Dermis blood vessel endothelial cell (primary cell): Measurements from ENCODE around the gene TBC1D13. TPM values are rescaled to one million over a fixed set of nuclear protein-coding genes. Genes with fewer than 3 reads are reported as not detected.
"Not testable (repeated sequence)": the region's sequence is repeated elsewhere in the genome, so short reads cannot be mapped to it uniquely, and the experiment has no call there.

Experiments used
- DNase-seq: peaks from one replicate; pipeline ENCODE4 v3.0.0; 2010
- total RNA-seq: library from RNA; depleted of rRNA; stranded (reverse); fragments of >200 nt; gene quantifications from 2 replicates; pipeline ENCODE4 v1.2.3, GENCODE V29; 2014

TBC1D13 gene, protein sequence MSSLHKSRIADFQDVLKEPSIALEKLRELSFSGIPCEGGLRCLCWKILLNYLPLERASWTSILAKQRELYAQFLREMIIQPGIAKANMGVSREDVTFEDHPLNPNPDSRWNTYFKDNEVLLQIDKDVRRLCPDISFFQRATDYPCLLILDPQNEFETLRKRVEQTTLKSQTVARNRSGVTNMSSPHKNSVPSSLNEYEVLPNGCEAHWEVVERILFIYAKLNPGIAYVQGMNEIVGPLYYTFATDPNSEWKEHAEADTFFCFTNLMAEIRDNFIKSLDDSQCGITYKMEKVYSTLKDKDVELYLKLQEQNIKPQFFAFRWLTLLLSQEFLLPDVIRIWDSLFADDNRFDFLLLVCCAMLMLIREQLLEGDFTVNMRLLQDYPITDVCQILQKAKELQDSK
- 15.3 and 25.5 TPM in 2 replicates for total RNA-seq

DNA sequence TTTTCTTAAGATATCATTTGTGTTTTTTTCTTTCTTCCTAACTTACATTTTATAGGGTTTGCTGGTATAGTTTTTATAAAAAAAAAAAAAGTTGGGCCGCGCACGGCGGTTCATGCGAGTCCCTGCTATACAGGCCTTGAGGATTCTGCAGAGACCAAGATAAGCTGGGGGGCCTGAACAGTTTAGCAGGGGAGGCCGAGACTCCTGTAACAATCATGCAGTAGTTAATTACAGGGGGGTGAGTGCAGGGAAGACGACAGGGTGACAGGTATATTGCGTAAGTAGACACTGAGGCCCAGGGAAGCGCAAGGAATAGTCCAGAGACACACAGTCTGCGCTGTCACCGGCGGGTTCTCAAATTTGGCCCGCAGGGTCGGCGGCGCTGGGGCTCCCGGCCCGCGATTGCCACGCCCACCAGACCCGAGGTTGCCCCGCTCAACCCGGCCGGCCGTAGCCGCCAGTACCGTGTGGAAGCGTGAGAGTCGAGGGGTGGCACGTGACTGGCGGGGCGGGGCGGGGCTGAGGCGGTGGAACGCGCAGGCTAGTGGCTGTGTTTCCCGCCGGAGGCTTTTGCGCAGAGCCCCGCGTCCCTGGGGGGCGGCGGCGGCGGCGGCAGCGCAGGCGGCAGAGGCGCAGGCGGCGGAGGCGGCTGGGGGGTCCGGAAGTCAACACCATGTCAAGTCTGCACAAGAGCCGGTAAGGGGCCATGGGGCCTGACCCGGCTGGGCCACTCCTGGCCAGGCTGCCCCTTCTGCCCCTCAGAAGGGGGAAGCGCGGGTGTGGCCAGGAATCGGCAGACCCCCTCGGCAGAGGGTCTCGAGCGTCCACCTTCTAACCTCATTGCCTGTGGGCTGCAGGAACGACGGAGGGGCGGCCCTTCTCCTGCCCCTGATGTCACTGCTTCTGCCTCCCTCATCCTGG lies at the start of gene TBC1D13:
Gene TBC1D13 (plus strand): TSS at position 573 of the 921 bp plus-strand sequence. CDS start 101 bp downstream, at position 674.
- peak; percentile 89 for DNase-seq

DNA sequence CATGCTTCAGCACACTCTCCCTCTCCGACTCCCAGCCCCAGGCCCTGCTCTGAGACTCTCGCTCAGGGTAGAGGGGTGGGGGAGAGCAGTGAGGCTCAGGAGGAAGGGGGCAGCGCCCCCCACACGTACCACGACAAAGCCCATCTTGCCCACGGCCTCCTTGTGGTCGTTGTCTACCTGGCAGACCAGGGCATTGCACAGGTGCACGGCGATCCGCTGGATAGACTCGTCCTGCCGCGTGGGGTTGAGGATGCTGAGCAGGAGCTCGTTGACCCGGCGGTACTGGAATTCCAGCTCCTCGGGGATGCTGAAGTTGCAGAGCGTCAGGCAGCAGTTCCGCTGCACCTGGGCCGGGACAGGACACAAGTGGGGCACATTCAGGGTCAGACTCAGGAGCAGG lies 44.7 kb upstream of the TBC1D13 start:
- DNase-seq: no peak

GRCh38 chr9:128743421-128743820 lies 43.6 kb upstream of the TBC1D13 start:
- no peak for DNase-seq

DNA sequence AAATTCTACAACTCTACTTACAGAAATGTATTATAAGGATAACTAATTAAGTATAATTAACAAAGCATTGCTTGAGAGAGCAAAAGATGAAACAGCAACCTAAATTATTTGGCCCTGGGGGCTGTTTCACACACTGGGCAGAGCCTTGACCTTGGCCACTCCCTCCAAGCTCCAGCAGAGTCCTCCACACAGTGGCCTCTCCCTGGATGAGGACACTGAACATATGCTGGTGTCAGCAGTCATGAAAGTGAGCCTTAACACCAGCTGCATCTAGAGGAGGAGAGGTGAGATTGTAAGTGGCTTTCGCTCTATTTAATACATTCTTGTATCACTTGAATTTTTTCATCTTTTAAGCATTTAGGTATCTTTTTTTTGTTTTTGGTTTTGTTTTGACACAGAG lies 39.8 kb upstream of the TBC1D13 start:
- no peak for DNase-seq

DNA sequence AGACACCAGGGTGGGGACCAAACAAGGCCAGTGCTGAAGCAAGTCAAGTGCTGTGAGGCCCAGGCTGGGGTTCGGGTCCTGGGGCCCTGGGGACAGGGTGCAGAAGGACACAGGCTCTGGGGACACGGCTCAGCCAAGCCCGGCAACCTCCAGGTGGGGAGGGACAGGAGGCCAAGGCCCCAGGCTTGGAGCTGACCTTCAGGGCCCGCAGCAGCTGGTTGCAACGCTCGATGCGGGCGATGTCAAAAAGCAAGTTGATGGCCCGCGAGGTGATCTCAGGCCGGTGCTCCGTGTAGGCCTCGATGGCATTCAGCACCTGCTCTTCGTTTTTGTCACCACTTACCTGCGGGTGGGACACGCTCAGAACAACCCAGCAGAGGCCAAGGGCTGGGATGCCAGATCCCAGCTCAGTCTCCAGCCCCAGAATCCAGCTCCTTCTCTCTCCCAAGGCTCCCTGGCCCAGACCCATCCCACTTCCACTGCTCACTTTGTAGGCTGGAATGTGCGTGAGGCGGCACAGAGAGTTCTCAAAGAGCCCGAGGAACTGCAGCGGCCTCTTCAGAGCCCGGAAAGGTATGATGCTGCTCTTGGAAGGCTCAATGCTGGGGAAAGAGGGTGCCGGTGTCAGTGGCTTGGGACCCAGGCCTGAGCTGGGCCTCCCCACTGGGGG lies 36.0 kb upstream of the TBC1D13 start:
- DNase-seq: no peak

GRCh38 chr9:128753627-128754026 lies 33.4 kb upstream of the TBC1D13 start:
- no peak for DNase-seq

DNA sequence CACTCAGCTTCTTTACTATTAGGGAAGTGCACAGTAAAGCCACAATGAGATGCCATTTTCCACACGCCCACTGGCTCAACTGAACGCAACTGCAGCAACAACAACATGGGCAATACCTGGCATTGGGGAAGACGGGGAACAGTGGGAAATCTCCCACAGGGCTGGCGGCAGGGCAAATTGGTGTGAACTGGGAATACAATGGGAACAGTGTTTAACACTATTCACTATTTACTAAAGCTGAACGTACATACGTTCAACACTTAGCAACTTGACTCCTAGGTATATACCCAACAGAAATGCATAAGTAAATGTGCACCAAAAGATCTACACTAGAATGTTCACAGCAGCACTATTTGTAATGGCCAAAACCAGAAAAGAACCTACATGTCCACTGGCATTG lies 29.5 kb upstream of the TBC1D13 start:
- no peak for DNase-seq

DNA sequence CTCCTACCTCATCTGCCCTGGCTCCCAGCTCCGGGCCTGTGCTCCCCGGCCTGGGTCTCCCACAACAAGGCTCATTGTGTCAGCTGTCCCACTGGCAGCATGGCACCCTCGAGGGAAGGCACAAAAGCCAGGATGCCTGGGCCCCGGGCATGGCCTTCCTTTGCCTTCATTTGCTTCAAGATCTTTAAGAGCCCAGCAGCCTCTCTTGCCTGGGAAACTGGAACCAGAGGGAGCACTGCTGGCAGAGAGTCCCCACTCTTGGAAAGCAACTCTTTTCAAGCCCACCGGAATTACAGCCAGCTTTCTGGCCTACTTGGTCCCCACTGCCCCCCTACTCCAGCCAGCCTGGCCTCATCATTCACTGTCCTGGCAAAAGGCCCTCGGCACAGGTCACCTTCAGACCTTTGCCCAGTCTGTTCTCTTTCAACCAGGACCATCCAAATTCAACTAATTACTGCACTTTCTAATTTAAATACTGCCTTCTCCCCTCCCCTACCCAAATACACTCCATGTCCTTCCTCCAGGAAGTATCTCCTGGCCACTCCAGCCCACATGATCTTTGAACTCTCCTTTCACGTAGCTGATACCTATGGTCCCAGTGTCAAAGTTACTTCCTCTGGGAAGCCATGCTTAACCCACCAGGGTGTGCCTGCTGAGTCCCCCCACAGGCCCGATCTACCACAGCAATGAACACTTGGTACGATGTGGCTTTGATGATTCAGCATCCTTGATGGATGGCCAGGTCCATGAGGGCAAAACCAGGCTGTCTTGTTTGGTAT lies 24.2 kb upstream of the TBC1D13 start:
- DNase-seq: no peak

GRCh38 chr9:128764361-128764760 lies 22.7 kb upstream of the TBC1D13 start:
- DNase-seq: no peak

DNA sequence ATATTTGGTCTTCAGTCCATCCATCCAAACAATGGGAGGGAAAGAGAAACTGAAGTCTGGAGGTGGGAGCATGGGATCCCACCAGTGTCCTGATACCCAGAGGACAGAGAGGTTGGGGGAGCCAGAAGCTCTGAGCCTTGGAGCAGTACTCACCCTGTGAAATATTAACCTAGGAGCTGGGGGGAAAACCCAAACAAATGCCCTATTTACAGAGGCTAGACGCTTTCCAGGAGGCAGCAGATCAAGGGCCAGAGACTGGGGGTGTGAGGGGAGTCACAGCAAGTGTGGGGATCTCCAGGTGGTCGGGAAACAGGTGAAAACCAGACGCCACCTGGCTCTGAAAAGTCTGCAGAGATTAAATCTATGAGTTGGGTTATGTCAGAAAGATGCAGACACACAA lies 21.6 kb upstream of the TBC1D13 start:
- no peak for DNase-seq

DNA sequence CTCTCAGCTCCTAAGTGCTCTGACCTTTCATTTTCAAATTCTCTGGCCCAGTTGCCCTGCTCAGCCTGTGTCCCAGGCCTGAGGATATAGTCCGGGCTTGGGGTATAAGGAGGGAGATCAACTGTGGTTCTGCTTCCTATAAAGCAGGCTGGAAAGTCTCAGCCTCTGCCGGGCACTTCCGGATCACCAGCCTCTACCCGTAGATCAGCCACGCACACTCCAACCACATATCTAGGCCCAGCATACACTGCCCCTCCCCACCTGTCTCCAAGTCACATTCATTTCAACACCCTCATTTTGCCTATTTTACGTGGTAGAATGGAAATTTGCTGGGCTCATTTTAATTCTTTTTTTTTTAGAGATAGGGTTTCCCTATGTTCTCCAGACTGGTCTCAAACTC lies 18.4 kb upstream of the TBC1D13 start:
- no peak for DNase-seq

GRCh38 chr9:128770286-128771030 lies 16.6 kb upstream of the TBC1D13 start:
- no peak for DNase-seq

GRCh38 chr9:128771094-128771721 lies 15.8 kb upstream of the TBC1D13 start:
- peak; percentile 58 for DNase-seq

DNA sequence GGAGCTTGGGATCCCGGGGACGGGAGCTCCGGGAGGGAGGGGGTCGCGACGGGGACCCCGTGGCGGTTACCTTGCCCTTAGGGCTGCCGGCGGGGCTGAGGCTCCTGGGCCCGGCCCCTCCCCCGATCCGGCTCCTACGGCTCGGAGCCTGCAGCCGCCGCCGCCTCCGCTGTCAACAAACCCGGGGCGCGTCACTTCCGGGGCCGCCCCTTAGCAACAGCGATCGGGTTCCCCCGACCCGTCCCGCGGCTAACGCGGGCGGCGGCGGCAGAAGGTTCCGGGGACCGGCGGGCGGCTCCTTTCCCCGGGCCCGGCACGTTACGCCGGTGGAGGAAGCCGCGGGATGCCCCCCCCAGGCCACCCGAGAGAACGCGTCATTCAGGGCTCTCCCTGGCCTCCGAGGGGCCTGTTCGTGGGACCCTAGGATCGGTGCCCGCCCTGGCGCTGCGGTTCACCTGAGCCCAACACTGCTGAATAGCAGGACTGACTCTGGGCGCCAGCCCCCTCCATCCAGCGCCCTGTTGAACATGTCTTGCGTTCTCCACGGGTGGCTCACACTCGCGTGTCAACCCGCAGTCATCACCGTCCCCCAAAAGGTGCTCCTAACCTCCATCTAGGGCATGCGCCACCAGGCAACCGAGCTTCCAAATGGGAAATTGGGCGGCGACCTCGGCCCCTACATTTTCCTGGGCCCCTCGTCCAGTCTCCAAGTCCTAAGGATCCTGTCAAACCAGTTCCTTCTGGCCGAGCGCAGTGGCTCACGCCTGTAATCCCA lies 15.1 kb upstream of the TBC1D13 start, which contains the start of gene ZER1:
Gene ZER1 (minus strand): TSS at position 183 of the 775 bp plus-strand sequence. CDS start 16,362 bp downstream, outside the sequence.
- peak; percentile 92 for DNase-seq

- no peak for DNase-seq
Measured at GRCh38 chr9:128773049-128773448, 14.0 kb upstream of the TBC1D13 start.

GRCh38 chr9:128774804-128775203 lies 12.2 kb upstream of the TBC1D13 start:
- DNase-seq: no peak

- DNase-seq: not testable (repeated sequence)
Measured at GRCh38 chr9:128780093-128780492, 7.0 kb upstream of the TBC1D13 start.

DNA sequence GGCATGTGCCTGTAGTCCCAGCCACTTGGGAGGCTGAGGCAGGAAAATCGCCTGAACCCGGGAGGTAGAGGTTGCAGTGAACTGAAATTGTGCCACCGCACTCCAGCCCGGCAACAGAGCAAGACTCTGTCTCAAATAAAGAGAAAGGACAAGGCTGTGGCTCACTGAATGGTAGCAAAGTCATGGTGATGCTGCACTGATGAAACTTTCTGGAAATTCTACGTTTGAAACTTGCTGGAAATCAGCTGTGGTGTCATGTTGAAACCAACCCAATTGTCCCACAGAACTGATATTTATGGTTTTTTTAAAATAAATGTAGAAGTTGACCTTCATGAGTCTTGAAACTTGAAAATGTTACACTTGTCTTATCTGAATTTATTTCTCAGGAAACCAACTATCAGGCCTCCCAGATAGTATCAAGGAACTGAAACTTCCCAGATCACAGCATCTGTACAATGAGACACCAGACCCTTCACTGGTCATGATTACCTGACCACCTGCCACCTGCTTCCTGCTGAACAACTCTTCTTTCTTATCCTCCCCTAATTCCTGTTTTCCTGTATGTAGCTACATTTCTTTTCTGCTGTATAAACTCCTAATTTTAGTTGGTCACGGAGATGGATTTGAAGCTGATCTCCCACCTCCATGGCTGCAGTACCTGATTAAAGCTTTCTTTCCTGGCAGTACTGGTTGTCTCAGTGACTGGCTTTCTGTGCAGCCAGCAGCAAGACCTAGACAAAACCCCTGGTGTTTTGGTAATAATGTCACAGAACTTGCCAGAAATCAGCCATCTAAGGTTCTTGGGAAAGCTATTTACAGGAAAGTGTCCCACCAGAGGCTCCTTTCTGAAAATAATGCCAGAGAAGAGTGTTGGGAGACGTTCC lies 5.6 kb upstream of the TBC1D13 start:
- DNase-seq: no peak

DNA sequence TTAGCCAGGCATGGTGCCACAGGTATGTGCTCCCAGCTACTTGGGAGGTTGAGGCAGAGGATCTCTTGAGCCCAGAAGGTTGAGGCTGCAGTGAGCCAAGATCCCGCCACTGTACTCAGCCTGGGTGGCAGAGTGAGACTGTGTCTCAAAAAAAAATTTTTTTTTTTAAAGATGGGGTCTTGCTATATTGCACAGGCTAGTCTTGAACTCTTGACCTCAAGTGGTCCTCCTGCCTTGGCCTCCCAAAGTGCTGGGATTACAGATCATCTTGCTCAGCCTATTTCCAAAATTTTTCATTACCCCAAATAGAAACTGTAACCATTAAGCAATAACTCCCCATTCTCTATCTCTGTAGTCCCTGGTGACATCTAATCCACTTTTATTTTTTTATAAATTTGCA lies 4.4 kb upstream of the TBC1D13 start:
- no peak for DNase-seq
